Adrenal gland (tissue), 5 donors: Measurements from ENCODE around the gene ARSJ.

Experiments used
- CTCF ChIP-seq, 6 experiments: fragments of 450-650 bp in 4 of 6; fragments of 200-600 bp in 2 of 6; sonication (generic) in 1 of 6; IDR thresholded peaks; 1 replicate in 5 of 6; 2 replicates in 1 of 6; pipeline versions ENCODE4 v1.5.1 to v1.8.0; 2016 to 2021; ENCODE audit warnings: antibody characterized with exemption in 6 of 6, mild to moderate bottlenecking in 2 of 6, moderate library complexity in 1 of 6
- POLR2A ChIP-seq, 2 donors: fragments of 450-650 bp; IDR thresholded peaks; one replicate each; pipeline ENCODE4 v1.6.1; 2017; ENCODE audit warnings: antibody characterized with exemption in 2 of 2, mild to moderate bottlenecking in 2 of 2, moderate library complexity in 1 of 2
- donor health status: DM: no; HTN: no; CAD: no.

DNA sequence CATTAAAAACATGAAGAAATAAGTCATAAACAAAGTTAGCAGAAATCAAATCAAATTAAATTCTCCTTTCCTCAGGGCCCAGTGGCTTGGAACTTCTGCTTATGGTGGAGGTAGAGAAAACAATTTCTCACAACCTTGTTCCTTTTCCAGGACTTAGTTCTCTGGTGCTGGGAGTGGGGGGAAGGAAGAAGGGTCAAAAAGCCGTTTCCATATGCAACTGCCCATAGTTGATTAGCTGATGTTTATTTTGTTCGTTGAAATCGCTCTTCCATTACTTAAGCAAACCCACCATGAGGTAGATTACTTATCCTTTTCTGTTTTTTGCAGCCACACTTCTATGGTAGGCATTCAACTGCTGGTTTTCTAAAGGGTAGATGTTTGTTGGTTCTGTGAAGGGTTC, 94.2 kb downstream of the ARSJ start:
- TF ChIP-seq CTCF (IDR thresholded peaks at IDR 0.05) (no peak), POLR2A (IDR thresholded peaks at IDR 0.05) (no peak)
